ENCODE results near the gene ARAP1.

Gene ARAP1

DNA sequence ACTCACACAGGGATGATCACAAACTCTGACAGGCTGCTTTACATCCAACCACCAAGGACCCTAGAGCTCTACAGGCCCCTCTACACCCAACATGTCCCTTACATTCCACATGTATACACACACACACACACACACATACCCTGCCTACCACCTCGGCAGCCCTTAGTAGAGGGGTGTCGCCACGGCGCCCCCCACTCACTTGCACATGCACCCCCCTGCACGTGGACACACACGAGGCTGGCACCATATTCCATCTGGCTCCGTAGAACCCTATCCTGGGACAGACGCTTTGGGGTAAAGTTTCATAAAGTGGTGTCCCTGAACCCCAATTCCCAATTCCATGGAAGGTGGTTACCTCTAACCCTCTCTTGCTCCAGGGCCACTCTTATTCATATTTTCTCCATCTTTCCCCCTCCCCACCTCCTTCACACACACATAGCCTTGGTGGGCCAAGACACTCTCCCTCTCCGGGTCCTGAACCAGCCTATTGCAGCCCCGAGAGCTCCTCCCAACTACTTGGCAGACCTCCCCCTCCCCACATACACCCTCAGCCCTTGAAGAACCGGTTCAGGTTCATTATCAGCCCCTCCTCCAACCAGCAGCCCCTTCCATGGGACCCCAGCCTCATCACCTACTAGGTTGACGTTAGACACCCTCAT is 78.8 kb downstream of the ARAP1 start:
- DNase-seq (ENCODE audit: insufficient read length, low spot score), result no peak
- TF ChIP-seq, protein P1, sequence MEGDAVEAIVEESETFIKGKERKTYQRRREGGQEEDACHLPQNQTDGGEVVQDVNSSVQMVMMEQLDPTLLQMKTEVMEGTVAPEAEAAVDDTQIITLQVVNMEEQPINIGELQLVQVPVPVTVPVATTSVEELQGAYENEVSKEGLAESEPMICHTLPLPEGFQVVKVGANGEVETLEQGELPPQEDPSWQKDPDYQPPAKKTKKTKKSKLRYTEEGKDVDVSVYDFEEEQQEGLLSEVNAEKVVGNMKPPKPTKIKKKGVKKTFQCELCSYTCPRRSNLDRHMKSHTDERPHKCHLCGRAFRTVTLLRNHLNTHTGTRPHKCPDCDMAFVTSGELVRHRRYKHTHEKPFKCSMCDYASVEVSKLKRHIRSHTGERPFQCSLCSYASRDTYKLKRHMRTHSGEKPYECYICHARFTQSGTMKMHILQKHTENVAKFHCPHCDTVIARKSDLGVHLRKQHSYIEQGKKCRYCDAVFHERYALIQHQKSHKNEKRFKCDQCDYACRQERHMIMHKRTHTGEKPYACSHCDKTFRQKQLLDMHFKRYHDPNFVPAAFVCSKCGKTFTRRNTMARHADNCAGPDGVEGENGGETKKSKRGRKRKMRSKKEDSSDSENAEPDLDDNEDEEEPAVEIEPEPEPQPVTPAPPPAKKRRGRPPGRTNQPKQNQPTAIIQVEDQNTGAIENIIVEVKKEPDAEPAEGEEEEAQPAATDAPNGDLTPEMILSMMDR (IDR thresholded peaks at IDR 0.05; ENCODE audit: insufficient read depth, missing control alignments), result no peak
- FAIRE-seq, result no peak

DNA sequence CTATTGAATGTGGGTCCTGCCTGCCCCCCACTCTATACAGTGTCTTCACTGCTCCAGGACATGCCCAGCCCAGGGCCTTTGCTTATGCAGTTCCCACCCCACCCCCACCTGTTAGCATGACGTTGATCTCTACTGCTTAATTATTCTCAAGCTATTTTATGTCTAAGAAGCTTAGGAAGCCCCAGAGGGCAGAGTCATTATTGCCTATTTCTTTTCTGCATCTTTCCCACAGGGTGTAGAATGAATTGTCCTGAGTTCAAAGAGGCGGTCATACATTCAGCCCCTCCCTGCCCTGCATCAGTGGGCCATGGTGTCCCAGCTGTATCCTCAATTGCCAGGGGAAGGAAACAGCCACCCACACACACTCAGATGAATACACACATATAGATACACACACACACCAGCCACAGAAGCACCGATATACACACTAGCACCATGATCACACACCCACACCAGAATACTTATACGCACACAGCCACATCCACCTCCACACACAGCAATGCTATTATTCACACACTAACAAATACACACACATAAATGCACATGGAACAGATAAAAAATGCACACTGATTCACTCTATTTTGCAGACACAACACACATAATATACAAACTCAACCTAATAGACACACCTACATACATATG is 79.5 kb downstream of the ARAP1 start:
- TF ChIP-seq, protein P1 (IDR thresholded peaks at IDR 0.05; ENCODE audit: insufficient read depth, missing control alignments), result no peak
- FAIRE-seq (no peak), DNase-seq (ENCODE audit: insufficient read length, low spot score) (peak; percentile 74)

DNA sequence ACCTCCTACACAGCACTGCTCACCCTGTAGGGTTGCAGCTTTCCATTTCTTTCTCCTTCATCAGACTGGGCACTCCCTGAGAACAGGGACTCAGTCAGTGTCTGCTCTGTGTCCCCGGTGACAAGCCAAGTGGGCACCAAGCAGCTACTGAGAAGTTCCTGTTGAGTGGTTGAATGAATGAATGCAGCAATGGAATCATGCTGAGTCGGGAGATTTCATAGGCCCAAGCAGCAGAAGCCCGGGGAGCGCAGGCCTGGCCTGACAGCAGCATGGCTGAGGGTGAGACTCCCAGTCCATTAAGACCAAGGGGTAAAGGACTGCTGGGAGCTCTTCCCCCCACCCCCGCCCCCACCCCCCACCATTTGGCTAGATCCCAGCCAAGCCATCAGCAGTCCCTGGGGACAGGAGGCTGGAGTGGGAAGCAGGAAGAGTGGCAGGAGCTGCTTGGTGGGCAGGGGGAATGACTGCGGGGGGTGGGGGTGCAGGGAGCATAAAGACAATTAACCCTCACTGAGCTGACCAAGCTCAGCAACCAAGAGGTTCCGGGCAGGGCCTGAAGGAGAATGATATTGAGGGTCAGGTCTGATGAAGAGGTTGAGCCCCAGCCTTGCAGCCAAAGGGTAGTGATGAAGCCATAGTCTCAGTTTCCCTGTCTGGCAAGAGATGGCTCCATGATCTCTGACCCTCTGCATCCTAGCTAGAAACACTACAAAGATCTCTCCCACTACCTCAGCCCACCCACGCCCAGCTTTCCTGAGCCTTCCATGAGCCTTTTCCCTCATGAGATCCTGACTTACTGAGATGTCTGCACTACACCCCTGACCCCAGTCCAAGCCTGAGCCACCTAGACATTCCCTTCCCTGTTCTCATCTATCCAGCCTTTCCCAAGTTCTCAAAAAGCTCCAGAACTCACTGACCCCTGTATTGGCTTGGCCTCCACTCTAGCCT is 80.8 kb downstream of the ARAP1 start:
- FAIRE-seq (no peak), DNase-seq (ENCODE audit: insufficient read length, low spot score) (no peak)
- TF ChIP-seq, protein P1 (IDR thresholded peaks at IDR 0.05; ENCODE audit: insufficient read depth, missing control alignments), result no peak

DNA sequence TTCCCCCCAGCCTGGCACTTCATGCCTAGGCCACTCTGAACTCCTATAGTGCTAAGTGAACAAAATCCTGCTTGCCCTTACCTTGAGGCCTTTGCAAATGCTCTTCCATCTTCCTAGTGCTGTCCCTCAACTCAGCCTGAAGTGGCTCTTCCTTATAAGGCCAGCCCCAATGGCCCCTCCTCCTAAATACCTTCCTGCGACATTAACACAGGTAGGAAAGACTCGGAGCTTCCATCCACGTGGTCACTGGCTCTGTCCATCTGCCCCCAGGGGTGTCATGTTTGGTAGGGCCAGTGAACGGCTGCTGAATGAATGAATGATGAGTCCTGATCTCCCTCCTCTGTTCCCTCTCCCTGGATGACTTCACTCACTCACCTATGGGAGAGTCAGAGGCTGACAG is 82.2 kb downstream of the ARAP1 start:
- no peak for FAIRE-seq

DNA sequence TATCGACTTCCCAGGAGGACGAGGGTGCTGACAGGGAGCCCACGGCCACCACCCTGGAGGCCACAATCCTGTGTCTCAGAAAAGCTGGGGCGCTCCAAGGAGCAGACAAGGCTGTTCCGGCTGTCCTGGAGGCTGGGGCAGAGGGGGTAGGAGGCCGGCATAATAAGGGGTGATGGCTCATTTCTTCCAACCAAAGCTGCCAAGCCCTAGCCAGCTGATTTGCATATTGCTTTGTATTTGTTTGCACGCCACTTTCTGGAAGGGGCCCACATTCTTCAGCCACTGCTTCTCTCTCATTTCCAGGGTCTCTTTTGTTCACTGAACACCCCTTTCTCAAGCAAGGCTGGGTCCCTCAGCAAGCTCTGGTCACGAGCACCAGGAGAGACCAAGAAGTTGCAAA is 82.7 kb downstream of the ARAP1 start:
- TF ChIP-seq, protein P1 (IDR thresholded peaks at IDR 0.05; ENCODE audit: insufficient read depth, missing control alignments), result no peak
- FAIRE-seq (no peak), DNase-seq (ENCODE audit: insufficient read length, low spot score) (no peak)

More for the DNA sequence above, 82.2 kb downstream of the ARAP1 start:
- TF ChIP-seq, protein P1 (IDR thresholded peaks at IDR 0.05; ENCODE audit: insufficient read depth, missing control alignments), result no peak
- DNase-seq (ENCODE audit: insufficient read length, low spot score), result no peak

DNA sequence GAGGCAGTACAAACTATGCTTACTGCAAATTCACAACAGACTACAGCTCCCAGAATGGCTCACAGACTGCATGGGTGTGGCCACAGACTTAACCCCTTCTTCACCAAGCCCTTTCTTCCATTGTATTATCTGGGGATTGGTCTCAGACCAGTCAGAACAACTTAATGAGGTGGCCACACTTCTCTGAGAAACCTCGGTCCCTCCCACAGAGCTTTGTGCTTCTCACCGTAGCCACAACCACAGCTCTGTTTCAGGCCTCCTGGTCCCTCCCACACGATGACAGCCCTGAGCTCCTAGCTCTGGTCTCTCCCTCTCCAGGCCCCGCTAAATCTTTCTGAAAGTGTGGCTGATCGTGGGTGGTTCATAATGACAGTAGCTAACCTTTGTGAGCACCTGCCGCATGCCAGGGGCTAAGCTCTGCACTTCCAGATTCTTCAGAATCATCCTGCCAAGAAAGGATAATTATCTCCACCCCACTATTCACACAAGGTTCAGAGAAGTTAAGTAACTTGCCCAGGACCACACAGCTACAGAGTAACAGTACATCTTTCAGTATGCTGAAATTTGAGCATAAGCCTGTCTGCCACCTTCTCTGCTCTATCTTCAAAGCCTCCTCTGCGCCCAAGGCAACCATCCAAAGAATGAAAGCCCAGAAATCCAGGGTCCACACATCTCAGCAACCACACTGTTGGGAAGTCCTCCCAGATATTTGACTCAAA is 83.4 kb downstream of the ARAP1 start:
- DNase-seq (ENCODE audit: insufficient read length, low spot score), result no peak
- TF ChIP-seq, protein P1 (IDR thresholded peaks at IDR 0.05; ENCODE audit: insufficient read depth, missing control alignments), result no peak
- FAIRE-seq, result no peak
